ENCODE results near the gene FCHSD1. TPM values are rescaled to one million over a fixed set of nuclear protein-coding genes. Genes with fewer than 3 reads are reported as not detected.

The FCHSD1 gene
- total RNA-seq, 2 experiments from 2014 or later, result 58.0 to 59.3 TPM

DNA sequence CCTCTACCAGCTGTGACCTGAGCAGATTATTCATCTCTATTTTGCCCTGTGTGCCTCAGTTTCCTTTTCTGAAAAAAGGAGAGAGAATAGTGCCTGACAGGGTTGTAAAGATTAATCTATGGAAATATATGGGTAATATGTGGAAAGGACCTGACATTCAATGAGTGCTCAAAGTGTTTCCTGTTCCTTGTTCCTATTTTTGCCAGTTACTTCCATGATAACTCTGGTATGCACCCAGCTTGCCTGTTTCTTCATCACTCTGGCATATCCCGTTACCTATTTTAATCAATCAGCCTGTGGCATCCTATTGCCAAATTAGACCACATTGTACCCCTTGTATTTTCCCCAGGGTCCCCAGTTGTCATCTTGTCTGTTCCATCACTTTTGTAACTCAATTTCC lies 34.4 kb upstream of the FCHSD1 start:
- ChIA-PET POLR2A (no interaction called here), CTCF (no interaction called here)
- Mint-ChIP-seq H3K27ac (no peak overlapping the region), H3K9me3 (no peaks in the 10 kb centered on the region), H3K27me3 (peaks cover 12% of the 10 kb centered on the region), H3K4me1 (peaks cover 38% of the 10 kb centered on the region), H3K36me3 (ENCODE audit: low read depth) (no peaks in the 10 kb centered on the region), H3K4me3 (no peak overlapping the region)
- DNase-seq, result no peak

DNA sequence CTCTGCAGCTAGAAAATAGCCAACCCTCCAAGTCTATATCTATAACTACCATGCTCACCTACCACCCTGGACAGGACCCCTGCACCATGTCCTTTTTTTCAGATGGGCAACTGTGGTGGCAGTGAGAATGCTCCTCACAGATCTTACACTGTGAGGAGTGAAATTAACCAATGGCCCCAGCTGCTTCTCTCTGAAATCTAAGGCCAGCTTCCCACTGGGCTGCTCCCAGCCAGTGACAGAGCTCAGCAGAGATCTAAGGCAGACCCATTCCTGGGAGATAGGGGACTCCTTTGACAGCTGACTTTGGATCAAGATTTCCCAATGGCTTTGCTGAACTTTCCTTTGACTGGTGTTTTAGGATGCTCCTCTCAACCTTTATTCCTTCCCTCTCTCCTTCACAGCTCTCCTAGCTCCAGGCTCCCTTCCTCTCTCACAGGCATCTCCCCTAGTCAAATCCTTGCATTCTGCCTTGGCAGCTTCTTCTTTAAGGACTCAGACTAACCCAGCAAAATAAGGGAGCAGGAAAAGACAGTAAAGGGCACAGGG lies 32.5 kb upstream of the FCHSD1 start:
- H3K36me3 Mint-ChIP-seq (ENCODE audit: low read depth), result no peaks in the 10 kb centered on the region
- peak overlapping the region; percentile 57 for H3K27ac Mint-ChIP-seq
- no peaks in the 10 kb centered on the region for H3K9me3 Mint-ChIP-seq
- no peak overlapping the region for H3K4me3 Mint-ChIP-seq
- H3K4me1 Mint-ChIP-seq, result peaks cover 37% of the 10 kb centered on the region
- ChIA-PET POLR2A (interaction anchor here (0.6 to 0.7 kb wide), 2 partner anchors 278 to 295 kb away, joined by 3 read pairs; no protein-coding TSS in a partner anchor), CTCF (interaction anchor here (0.8 to 5.9 kb wide), 5 partner anchors 10 to 277 kb away, joined by 3 to 43 read pairs (median 5); no protein-coding TSS in a partner anchor)
- no peak for DNase-seq
- peaks cover 5% of the 10 kb centered on the region for H3K27me3 Mint-ChIP-seq

DNA sequence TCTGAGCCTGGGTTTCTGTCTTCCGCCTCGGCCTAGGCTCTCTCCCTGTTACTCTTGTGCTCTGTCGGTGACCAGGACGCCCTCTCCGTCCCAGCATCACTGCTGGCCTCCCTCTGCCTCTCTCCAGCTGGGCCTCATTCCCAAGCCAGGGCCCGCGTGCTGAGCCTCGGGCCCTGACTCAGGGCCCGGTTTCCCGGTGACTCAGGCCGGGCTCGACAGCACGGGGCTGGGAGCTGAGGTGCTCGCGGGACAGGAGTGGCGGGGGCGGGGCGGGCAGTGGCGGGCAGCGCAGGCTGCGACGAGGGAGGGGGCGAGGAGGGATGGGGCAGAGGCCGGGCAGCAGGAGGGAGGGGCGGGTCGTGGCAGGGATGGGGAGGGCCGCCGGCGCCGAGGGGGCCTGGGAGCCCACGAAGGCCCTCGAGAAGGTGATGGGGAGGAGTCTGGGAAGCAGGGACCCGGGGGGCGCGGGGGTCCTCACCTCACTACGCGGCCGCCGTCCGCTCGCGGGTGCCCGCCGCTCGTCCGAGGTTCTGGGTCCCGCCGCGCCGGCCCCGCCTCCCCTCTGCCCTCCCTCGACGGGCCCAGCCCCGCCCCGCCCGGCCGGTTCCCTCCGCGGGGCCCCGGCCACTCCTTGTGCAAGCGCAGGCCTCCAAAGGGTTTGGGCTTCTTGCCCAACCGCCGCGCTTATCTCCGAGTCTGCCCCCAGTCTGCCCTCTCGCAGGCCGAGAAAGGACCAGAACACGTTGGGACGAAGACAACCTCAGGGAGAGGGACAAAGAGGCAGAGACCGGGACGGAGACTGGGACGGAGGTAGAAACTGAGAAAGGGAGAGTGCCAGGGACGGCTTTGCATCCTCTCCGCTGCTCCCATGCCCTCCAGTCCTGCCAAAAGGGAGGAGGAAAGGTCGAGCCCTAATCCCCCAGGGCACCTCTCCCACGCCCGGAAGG lies 30.8 kb upstream of the FCHSD1 start, which contains the start of gene ARAP3:
TSS of gene ARAP3 (minus strand) at position 536 of the 947 bp plus-strand sequence. CDS start 1,744 bp downstream, outside the sequence.
- H3K27ac Mint-ChIP-seq, result peak within 1 kb of the TSS; percentile 88
- H3K36me3 Mint-ChIP-seq (ENCODE audit: low read depth), result no peaks in the 10 kb centered on the region
- peak within 1 kb of the TSS; percentile 59 for H3K4me3 Mint-ChIP-seq
- DNase-seq, result peak; percentile 26
- peaks cover 3% of the 10 kb centered on the region for H3K27me3 Mint-ChIP-seq
- no peaks in the 10 kb centered on the region for H3K9me3 Mint-ChIP-seq
- H3K4me1 Mint-ChIP-seq, result peaks cover 35% of the 10 kb centered on the region
- POLR2A ChIA-PET, result no interaction called here
- CTCF ChIA-PET, result interaction anchor here (1.3 to 5.9 kb wide), 4 partner anchors 11 to 279 kb away, joined by 3 to 43 read pairs (median 10); no protein-coding TSS in a partner anchor

DNA sequence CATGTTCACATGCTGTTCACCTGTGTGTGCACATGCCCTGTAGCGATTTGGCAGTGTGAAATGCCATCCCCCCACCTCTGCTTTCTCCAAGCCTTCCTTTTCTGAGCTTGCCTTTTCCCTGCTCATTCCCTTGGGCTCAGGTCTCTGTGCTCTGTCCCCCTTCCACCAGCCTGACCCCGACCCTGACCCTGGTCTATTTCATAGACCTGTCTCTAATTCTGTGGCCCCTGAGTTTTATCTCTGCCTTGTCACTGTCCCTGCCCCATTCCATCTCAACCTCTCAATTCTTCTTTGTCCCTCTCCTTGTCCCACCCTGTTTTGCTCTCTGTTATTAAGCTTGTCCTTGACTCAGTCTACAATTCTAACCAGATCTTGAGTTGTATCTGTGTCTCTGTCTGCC lies 30.1 kb upstream of the FCHSD1 start:
- peak overlapping the region; percentile 85 for H3K27ac Mint-ChIP-seq
- H3K4me3 Mint-ChIP-seq, result peak overlapping the region; percentile 54
- DNase-seq, result no peak
- H3K36me3 Mint-ChIP-seq (ENCODE audit: low read depth), result no peaks in the 10 kb centered on the region
- peaks cover 35% of the 10 kb centered on the region for H3K4me1 Mint-ChIP-seq
- CTCF ChIA-PET, result interaction anchor here (1.4 to 5.9 kb wide), 4 partner anchors 12 to 279 kb away, joined by 3 to 43 read pairs (median 10); no protein-coding TSS in a partner anchor
- POLR2A ChIA-PET, result no interaction called here
- H3K27me3 Mint-ChIP-seq, result peaks cover 3% of the 10 kb centered on the region
- no peaks in the 10 kb centered on the region for H3K9me3 Mint-ChIP-seq

DNA sequence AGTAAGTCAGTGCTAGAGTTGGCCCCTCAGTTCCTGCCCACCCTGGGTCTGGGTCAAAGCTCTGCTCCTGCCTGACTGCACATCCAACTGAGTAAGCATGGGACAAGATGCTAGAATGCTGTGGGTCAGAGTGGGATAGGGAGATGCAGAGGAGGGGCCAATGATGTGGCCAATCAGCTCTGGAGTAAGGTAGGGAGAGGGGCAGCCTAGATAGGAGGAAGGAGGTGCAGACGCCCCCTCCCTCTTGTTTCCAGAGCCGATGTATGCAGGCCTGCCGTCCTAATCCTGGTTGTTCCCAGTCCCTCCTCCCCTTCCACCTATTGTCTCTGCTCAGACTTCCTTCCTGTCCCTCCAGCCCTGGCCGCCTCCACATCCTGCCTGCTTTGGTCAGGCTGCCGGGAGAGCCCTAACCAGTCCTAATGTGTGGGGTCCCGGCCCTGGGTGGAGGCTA lies 29.6 kb upstream of the FCHSD1 start:
- H3K27me3 Mint-ChIP-seq, result peaks cover 3% of the 10 kb centered on the region
- H3K27ac Mint-ChIP-seq, result peak overlapping the region; percentile 76

DNA sequence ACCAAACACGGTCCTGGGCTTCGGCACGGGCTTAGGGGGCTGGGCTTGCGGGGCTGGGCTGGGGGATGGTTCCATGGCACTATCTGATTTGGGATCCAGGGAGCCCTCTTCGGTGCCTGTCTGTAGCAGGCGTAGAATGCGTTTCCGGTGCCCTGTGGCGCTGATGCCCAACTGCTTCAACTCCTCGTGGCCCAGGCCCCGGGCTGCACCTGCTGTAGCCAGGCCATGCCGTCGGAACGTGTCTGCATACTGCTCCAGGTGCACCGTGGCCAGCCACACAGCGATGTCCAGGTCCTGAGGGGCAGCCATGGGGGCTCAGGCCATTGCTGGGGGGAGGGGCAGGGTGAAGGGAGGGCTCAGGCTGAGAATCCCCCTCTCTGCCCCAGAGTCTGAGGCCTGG lies 29.0 kb upstream of the FCHSD1 start:
- no peaks in the 10 kb centered on the region for H3K9me3 Mint-ChIP-seq
- peaks cover 3% of the 10 kb centered on the region for H3K27me3 Mint-ChIP-seq
- ChIA-PET CTCF (interaction anchor here (1.2 to 5.9 kb wide), 4 partner anchors 11 to 163 kb away, joined by 3 to 43 read pairs (median 4); no protein-coding TSS in a partner anchor), POLR2A (no interaction called here)
- no peak overlapping the region for H3K4me3 Mint-ChIP-seq
- no peaks in the 10 kb centered on the region for H3K36me3 Mint-ChIP-seq (ENCODE audit: low read depth)
- H3K27ac Mint-ChIP-seq, result no peak overlapping the region
- no peak for DNase-seq
- H3K4me1 Mint-ChIP-seq, result peaks cover 35% of the 10 kb centered on the region

More for the DNA sequence above, 29.6 kb upstream of the FCHSD1 start:
- no peaks in the 10 kb centered on the region for H3K9me3 Mint-ChIP-seq
- CTCF ChIA-PET, result interaction anchor here (1.4 to 5.9 kb wide), 3 partner anchors 12 to 280 kb away, joined by 3 to 43 read pairs (median 18); no protein-coding TSS in a partner anchor
- peaks cover 35% of the 10 kb centered on the region for H3K4me1 Mint-ChIP-seq
- peak overlapping the region; percentile 28 for H3K4me3 Mint-ChIP-seq
- no peaks in the 10 kb centered on the region for H3K36me3 Mint-ChIP-seq (ENCODE audit: low read depth)
- POLR2A ChIA-PET, result no interaction called here
- DNase-seq, result no peak

DNA sequence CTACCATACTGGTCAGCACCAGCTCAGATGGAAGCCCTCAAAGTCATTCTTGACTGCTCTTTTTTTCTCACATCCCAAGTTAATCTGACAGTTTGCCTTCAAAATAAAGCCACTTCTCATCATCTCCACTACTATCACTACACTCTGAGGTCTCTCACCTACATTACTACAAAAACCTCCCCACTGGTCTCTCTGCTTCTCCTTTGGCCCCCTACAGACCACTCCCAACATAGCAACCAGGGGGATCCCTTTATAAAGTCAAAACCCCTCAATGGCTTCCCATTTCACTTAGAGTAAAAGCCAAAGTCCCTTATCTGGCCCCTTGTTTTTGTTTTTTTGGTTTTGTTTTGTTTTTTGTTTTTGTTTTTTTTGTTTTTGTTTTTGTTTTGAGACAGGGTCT lies 26.2 kb upstream of the FCHSD1 start:
- Mint-ChIP-seq H3K27ac (no peak overlapping the region), H3K9me3 (no peaks in the 10 kb centered on the region), H3K27me3 (peaks cover 3% of the 10 kb centered on the region), H3K36me3 (ENCODE audit: low read depth) (no peaks in the 10 kb centered on the region), H3K4me1 (peaks cover 16% of the 10 kb centered on the region), H3K4me3 (no peak overlapping the region)
- ChIA-PET POLR2A (no interaction called here), CTCF (interaction anchor here (0.9 to 2.1 kb wide), 3 partner anchors 18 to 202 kb away, joined by 3 to 7 read pairs (median 3); partner anchors contain the start of gene DIAPH1)
- DNase-seq, result no peak

DNA sequence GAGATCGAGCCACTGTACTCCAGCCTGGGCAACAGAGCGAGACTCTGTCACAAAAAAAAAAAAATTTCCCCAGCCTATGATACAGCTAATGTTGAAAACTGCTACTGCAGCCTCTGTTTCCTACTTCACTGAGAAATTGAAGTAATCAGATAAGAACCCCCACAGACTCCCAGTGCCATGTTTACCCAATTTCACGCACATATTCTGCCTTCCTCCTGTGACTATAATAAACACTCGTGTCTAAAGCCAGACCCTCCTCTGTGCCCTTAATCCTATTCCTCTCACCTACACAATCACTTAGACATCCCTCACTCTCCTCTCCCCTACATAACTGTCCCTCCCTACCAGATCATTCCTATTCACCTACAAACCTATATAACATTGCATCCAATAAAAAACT lies 24.5 kb upstream of the FCHSD1 start:
- no peak overlapping the region for H3K27ac Mint-ChIP-seq
- no peak for DNase-seq
- peaks cover 3% of the 10 kb centered on the region for H3K27me3 Mint-ChIP-seq
- H3K9me3 Mint-ChIP-seq, result no peaks in the 10 kb centered on the region
- H3K4me1 Mint-ChIP-seq, result peaks cover 3% of the 10 kb centered on the region
- no peak overlapping the region for H3K4me3 Mint-ChIP-seq
- CTCF ChIA-PET, result interaction anchor here (2.1 kb wide), 1 partner anchor 56 kb away, joined by 7 read pairs; the partner anchor contains the start of gene DIAPH1
- H3K36me3 Mint-ChIP-seq (ENCODE audit: low read depth), result no peaks in the 10 kb centered on the region
- POLR2A ChIA-PET, result interaction anchor here (0.8 kb wide), 1 partner anchor 25 kb away, joined by 3 read pairs; the partner anchor contains the start of gene FCHSD1

DNA sequence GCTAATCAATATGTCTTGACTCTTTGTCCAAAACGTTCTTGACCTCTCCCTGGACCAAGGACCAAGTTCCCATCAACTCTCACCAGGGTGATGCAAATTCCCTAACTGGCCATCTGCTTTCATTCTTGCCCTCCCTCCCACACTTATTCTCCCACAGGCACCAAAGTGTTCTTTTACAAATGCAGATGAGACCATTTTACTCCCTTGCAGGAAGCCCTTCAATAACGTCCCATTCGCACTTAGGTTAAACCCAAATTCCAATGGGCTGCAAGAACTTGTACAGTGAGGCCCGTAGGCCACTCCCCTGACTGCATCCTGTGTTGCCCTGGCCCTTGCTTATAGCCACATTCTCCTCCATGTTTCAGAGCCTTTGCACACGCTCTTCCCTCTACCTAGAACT lies 23.5 kb upstream of the FCHSD1 start:
- no peak for DNase-seq
- POLR2A ChIA-PET, result no interaction called here
- Mint-ChIP-seq H3K27ac (no peak overlapping the region), H3K36me3 (ENCODE audit: low read depth) (no peaks in the 10 kb centered on the region), H3K9me3 (no peaks in the 10 kb centered on the region), H3K27me3 (peaks cover 3% of the 10 kb centered on the region), H3K4me1 (no peaks in the 10 kb centered on the region), H3K4me3 (no peak overlapping the region)
- CTCF ChIA-PET, result interaction anchor here (2.1 kb wide), 1 partner anchor 17 kb away, joined by 6 read pairs; no protein-coding TSS in a partner anchor

DNA sequence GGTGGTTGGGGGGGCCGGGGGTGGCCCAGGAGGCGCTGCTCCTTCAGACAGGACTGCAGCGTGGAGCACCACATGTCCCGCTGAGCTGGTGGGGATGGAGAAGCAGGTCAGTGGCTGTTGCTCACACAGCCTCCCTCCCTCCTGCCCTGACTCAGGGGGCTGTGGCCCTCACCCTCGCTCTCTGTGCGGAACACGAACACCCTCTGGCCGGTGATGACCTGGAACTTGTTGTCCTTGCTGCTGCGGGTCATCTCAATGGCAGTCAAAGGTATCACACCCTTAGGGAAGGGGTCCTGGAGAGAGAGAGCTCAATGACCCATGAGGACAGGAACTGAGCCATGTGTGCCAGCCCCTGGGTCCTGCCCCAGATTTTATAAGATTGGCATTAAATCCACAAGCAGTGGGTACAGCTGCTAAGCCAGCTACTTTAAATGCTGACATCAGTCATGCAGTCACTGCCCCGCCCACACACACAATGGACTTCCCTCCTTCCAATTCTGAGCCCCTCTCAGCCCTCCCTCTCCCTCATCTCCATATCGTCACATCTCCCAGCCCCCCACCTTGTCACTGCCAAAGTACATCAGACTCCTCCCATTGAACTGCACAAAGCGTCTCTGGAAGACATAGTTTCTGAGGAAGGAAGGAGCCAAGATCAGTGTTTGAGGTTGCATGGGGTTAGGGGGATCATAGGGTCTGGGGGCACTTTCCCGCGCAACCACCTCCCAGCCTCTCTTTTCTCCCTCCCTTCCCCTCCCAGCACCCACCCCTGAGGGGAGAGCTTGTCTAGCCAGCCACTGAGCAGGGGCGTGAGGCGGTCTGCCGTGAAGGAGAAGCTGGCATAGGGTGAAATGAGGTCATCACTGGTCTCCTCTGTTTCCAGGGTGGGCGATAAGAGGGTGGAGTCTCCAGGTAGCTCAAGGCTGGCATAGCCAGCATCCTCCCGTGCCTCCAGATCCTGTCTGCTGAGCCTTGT lies 21.9 kb upstream of the FCHSD1 start:
- Mint-ChIP-seq H3K27ac (peak overlapping the region; percentile 20), H3K27me3 (peaks cover under 1% of the 10 kb centered on the region), H3K4me1 (no peaks in the 10 kb centered on the region), H3K4me3 (no peak overlapping the region), H3K36me3 (ENCODE audit: low read depth) (no peaks in the 10 kb centered on the region), H3K9me3 (no peaks in the 10 kb centered on the region)
- ChIA-PET POLR2A (no interaction called here), CTCF (interaction anchor here (0.5 to 2.1 kb wide), 5 partner anchors 10 to 346 kb away, joined by 3 to 6 read pairs (median 4); no protein-coding TSS in a partner anchor)
- no peak for DNase-seq

DNA sequence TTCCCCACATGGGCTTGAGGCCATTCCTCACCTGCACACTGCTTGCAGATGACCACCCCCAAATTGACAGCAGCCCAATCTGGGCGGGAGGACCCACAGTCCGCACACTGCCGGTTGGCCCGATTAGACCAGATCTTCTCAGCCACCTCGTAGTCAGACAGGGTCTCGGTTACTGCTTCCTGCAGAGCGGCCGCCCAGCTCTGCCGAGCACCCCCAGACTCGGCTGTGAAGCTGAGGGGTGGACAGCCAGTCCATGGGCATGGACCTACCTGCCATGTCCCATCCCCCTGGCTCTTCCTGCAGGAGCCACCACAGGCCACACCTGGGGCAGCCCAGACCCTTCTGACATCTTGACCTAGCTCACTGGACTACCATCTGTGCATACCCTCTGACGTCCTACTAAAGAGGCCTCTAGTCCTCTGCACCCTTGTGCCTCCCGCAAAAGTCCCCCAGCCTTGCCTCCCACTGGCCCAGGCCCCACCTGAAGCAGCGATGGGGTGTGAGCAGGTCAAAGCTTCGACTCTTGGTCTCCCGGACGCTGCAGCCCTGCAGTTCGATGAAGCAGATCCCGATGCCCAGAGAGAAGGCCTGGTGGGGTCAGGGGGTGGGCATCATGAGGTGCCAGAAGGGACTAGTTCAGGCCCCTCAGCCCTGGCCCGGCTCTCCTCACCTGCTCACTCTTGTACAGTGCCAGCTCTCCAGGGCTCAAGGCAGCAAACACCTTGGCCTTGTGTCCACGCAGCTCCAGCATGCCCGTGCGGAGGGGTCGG lies 21.0 kb upstream of the FCHSD1 start:
- no peaks in the 10 kb centered on the region for H3K4me1 Mint-ChIP-seq
- H3K36me3 Mint-ChIP-seq (ENCODE audit: low read depth), result no peaks in the 10 kb centered on the region
- no peaks in the 10 kb centered on the region for H3K27me3 Mint-ChIP-seq
- no peaks in the 10 kb centered on the region for H3K9me3 Mint-ChIP-seq
- POLR2A ChIA-PET, result no interaction called here
- CTCF ChIA-PET, result interaction anchor here (0.5 to 2.1 kb wide), 5 partner anchors 10 to 346 kb away, joined by 3 to 6 read pairs (median 4); no protein-coding TSS in a partner anchor
- H3K4me3 Mint-ChIP-seq, result no peak overlapping the region
- no peak for DNase-seq
- H3K27ac Mint-ChIP-seq, result no peak overlapping the region
